Lower lobe of right lung (tissue), 2 donors: ENCODE data around the gene MAGED4B. TPM values are rescaled to one million over a fixed set of nuclear protein-coding genes. Genes with fewer than 3 reads are reported as not detected.

Experiments
- ATAC-seq, 2 donors: fragments of 200-7000 bp; cut with Tn5 transposase; one replicate each; pipeline ENCODE4 v1.9.1; 2020 to 2022; ENCODE audit warnings: mild to moderate bottlenecking in 2 of 2, moderate library complexity in 2 of 2
- DNase-seq: peaks from one replicate; pipeline ENCODE4 v3.0.0-alpha.2; 2020
- H3K27ac ChIP-seq: fragments of 200-600 bp; one replicate; pipeline ENCODE4 v1.8.0; 2022
- H3K27me3 ChIP-seq: fragments of 200-600 bp; one replicate; pipeline ENCODE4 v1.8.0; 2022; ENCODE audit warnings: low read depth
- H3K36me3 ChIP-seq: fragments of 200-600 bp; one replicate; pipeline ENCODE4 v1.8.0; 2022; ENCODE audit warnings: mild to moderate bottlenecking
- H3K4me1 ChIP-seq: fragments of 200-600 bp; one replicate; pipeline ENCODE4 v1.8.0; 2022
- H3K4me3 ChIP-seq: fragments of 200-600 bp; one replicate; pipeline ENCODE4 v1.8.0; 2022; ENCODE audit warnings: mild to moderate bottlenecking
- H3K9me3 ChIP-seq: fragments of 200-600 bp; one replicate; pipeline ENCODE4 v1.8.0; 2022
- intact Hi-C: fragments of 100-400 bp; cut with DNase I; formaldehyde crosslinking; loops from one replicate; pipeline ENCODE4 v1.11.0; 2022
- total RNA-seq: library from RNA; stranded (reverse); fragmentation: NEBNext Ultra II Directional; extraction: Animal tissue kit (Norgen Biotek cat#: 25700); gene quantifications from one replicate; pipeline ENCODE4 v1.2.1, GENCODE V29; 2021
- TF ChIP-seq, protein P1 (sequence below): fragments of 200-600 bp; IDR thresholded peaks from one replicate; pipeline ENCODE4 v1.8.0; 2022; ENCODE audit warnings: antibody characterized with exemption, mild to moderate bottlenecking
- donor health status: DM: no; HTN: yes; CAD: no; lungs with severe emphysema.

MAGED4B gene
- total RNA-seq, 1 donor from 2014 or later: 6.4 TPM

- no peak overlapping the region for H3K4me3 ChIP-seq
- no peaks in the 10 kb centered on the region for H3K36me3 ChIP-seq
- intact Hi-C loops: no loop called here
- no peaks in the 10 kb centered on the region for H3K4me1 ChIP-seq
- H3K9me3 ChIP-seq: no peaks in the 10 kb centered on the region
- ATAC-seq (no peak), DNase-seq (no peak)
- H3K27me3 ChIP-seq: no peaks in the 10 kb centered on the region
- H3K27ac ChIP-seq: no peak overlapping the region
- TF ChIP-seq, protein P1, sequence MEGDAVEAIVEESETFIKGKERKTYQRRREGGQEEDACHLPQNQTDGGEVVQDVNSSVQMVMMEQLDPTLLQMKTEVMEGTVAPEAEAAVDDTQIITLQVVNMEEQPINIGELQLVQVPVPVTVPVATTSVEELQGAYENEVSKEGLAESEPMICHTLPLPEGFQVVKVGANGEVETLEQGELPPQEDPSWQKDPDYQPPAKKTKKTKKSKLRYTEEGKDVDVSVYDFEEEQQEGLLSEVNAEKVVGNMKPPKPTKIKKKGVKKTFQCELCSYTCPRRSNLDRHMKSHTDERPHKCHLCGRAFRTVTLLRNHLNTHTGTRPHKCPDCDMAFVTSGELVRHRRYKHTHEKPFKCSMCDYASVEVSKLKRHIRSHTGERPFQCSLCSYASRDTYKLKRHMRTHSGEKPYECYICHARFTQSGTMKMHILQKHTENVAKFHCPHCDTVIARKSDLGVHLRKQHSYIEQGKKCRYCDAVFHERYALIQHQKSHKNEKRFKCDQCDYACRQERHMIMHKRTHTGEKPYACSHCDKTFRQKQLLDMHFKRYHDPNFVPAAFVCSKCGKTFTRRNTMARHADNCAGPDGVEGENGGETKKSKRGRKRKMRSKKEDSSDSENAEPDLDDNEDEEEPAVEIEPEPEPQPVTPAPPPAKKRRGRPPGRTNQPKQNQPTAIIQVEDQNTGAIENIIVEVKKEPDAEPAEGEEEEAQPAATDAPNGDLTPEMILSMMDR: no peak
These were observed 37.6 kb downstream of the MAGED4B start for GRCh38 chrX:52031371-52031770.

- DNase-seq (no peak), ATAC-seq (no peak)
- Histone ChIP-seq H3K4me1 (no peaks in the 10 kb centered on the region), H3K36me3 (no peaks in the 10 kb centered on the region), H3K27me3 (no peaks in the 10 kb centered on the region), H3K27ac (no peak overlapping the region), H3K9me3 (no peaks in the 10 kb centered on the region), H3K4me3 (no peak overlapping the region)
- intact Hi-C loops: no loop called here
- TF ChIP-seq, protein P1: no peak
These were observed 53.2 kb downstream of the MAGED4B start for GRCh38 chrX:52015794-52016193.

Other genes with a start within 250 kb of the MAGED4B start
- gene MAGED1, start 175.6 kb downstream of the MAGED4B start, total RNA-seq: 53.0 TPM
- 3.2 TPM for gene MAGED4, start 115.7 kb upstream of the MAGED4B start, total RNA-seq